Body of pancreas (tissue), 4 donors: ENCODE data around the gene CER1. TPM values are rescaled to one million over a fixed set of nuclear protein-coding genes. Genes with fewer than 3 reads are reported as not detected.

Experiments used
- ATAC-seq: fragments of 150-250 bp; one replicate; pipeline ENCODE4 v1.9.1; 2016
- DNase-seq, 4 donors: peaks; one replicate each; pipeline ENCODE4 v3.0.0-alpha.2; 2019
- H3K27ac ChIP-seq, 4 donors: fragments of 200-600 bp; sonication (generic); 1 replicate in 3 of 4; 2 replicates in 1 of 4; pipeline versions ENCODE4 v1.5.1 to v1.6.1; 2016 to 2019; ENCODE audit warnings: mild to moderate bottlenecking in 1 of 4, mixed read lengths in 1 of 4, moderate library complexity in 1 of 4
- H3K27me3 ChIP-seq, 2 donors: fragments of 200-600 bp; sonication (generic); one replicate each; pipeline ENCODE4 v1.6.0; 2016; ENCODE audit warnings: mild to moderate bottlenecking in 1 of 2
- H3K36me3 ChIP-seq, 2 donors: fragments of 200-600 bp; sonication (generic); replicated peaks in 1 of 2; 2 replicates each; pipeline ENCODE4 v1.5.1; 2016; ENCODE audit warnings: low read depth in 2 of 2; ENCODE audit not compliant: insufficient read depth in 1 of 2
- H3K4me1 ChIP-seq: fragments of 200-600 bp; sonication (generic); one replicate; pipeline ENCODE4 v1.6.0; 2016
- H3K4me3 ChIP-seq, 2 donors: fragments of 200-600 bp; sonication (generic); 1 replicate in 1 of 2; 2 replicates in 1 of 2; pipeline ENCODE4 v1.5.1; 2016 to 2019
- H3K9me3 ChIP-seq, 3 donors: fragments of 200-600 bp; sonication (generic); 1 replicate in 2 of 3; 2 replicates in 1 of 3; pipeline ENCODE4 v1.5.1; 2016
- POLR2A ChIP-seq, 3 donors: fragments of 450-650 bp; IDR thresholded peaks; one replicate each; pipeline ENCODE4 v1.6.1; 2016; ENCODE audit warnings: antibody characterized with exemption in 3 of 3, mild to moderate bottlenecking in 2 of 3
- WGBS, 2 donors: methylation state at CpG; one replicate each; pipeline ENCODE4 v1.1.5; 2017; 5-methylcytosine and 5-hydroxymethylcytosine counted together
- intact Hi-C: fragments of 100-400 bp; cut with DNase I; formaldehyde crosslinking; loops from one replicate; pipeline ENCODE4 v1.15.1; 2023
- total RNA-seq, 2 donors: library from RNA; depleted of rRNA; stranded (reverse); fragments of >200 nt; gene quantifications; one replicate each; pipeline ENCODE4 v1.1.0, GENCODE V29; 2016
- TF ChIP-seq, protein P1 (sequence below), 7 experiments: fragments of 450-650 bp in 4 of 7; fragments of 200-600 bp in 3 of 7; sonication (generic) in 3 of 7; IDR thresholded peaks; one replicate each; pipeline ENCODE4 v1.5.1; 2016 to 2019; ENCODE audit warnings: antibody characterized with exemption in 7 of 7

Gene CER1
- total RNA-seq, 2 donors from 2014 or later: 2.0 TPM; not detected in 1

- no peak for ATAC-seq
- no peak for TF ChIP-seq POLR2A (IDR thresholded peaks at IDR 0.05)
- TF ChIP-seq, protein P1, sequence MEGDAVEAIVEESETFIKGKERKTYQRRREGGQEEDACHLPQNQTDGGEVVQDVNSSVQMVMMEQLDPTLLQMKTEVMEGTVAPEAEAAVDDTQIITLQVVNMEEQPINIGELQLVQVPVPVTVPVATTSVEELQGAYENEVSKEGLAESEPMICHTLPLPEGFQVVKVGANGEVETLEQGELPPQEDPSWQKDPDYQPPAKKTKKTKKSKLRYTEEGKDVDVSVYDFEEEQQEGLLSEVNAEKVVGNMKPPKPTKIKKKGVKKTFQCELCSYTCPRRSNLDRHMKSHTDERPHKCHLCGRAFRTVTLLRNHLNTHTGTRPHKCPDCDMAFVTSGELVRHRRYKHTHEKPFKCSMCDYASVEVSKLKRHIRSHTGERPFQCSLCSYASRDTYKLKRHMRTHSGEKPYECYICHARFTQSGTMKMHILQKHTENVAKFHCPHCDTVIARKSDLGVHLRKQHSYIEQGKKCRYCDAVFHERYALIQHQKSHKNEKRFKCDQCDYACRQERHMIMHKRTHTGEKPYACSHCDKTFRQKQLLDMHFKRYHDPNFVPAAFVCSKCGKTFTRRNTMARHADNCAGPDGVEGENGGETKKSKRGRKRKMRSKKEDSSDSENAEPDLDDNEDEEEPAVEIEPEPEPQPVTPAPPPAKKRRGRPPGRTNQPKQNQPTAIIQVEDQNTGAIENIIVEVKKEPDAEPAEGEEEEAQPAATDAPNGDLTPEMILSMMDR (IDR thresholded peaks at IDR 0.05): no peak
- intact Hi-C loops: loop anchor here (10.0 kb wide), 1 partner anchor 151 kb away; no protein-coding TSS in a partner anchor
- Histone ChIP-seq H3K4me3 (no peak overlapping the region), H3K27me3 (no peaks in the 10 kb centered on the region), H3K9me3 (no peaks in the 10 kb centered on the region), H3K4me1 (no peaks in the 10 kb centered on the region), H3K27ac (no peak overlapping the region), H3K36me3 (no peaks in the 10 kb centered on the region)
- no peak for DNase-seq
- 85 to 94% methylated on average over 6 of the region's 6 CpGs for WGBS, 2 donors
These were observed 43.8 kb upstream of the CER1 start for GRCh38 chr9:14766299-14766698.

DNA sequence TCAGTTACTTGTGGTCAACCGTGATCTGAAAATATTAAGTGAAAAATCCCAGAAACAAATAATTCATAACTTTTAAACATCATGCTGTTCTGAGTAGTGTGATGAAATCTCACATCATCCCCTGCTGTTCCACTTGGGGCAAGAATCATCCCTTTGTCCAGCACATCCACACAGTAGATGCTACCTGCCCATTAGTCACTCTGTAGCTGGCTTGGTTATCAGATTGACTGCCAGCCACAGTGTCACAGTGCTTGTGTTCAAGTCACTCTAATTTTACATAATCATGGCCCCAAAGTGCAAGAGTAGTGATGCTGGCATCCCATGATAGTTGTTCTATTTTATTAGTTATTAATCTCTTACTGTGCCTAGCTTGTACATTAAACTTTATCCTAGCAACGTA lies 39.1 kb upstream of the CER1 start:
- no peak for ATAC-seq

DNA sequence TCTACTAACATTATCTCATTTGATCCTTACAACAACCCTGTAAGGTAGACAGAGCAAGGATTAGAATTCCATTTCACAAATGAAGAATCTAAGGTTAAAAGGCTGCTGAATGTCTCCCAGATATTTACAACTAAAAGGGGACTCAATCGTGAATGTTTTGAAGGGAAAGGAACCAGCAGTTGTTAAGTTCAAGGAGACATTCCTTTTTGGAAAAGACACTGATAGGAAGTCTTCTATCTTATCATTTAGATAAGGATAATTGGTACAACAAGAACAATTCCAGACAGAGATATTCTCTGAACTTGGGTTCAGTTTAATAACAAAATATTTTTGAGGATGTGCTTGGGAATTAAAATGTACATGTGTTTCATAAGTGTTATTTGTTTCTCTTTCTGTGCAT lies 37.5 kb upstream of the CER1 start:
- no peaks in the 10 kb centered on the region for H3K4me1 ChIP-seq
- H3K27ac ChIP-seq: no peak overlapping the region
- 0% methylated on average over 1 of the region's 1 CpG for WGBS, 2 donors
- no peak for ATAC-seq
- TF ChIP-seq POLR2A (IDR thresholded peaks at IDR 0.05): no peak
- TF ChIP-seq, protein P1 (IDR thresholded peaks at IDR 0.05): no peak
- DNase-seq: no peak
- H3K36me3 ChIP-seq: no peaks in the 10 kb centered on the region
- H3K27me3 ChIP-seq: no peaks in the 10 kb centered on the region
- no peak overlapping the region for H3K4me3 ChIP-seq
- H3K9me3 ChIP-seq: no peaks in the 10 kb centered on the region
- intact Hi-C loops: loop anchor here (10.0 kb wide), 1 partner anchor 145 kb away; no protein-coding TSS in a partner anchor

More for the DNA sequence above, 39.1 kb upstream of the CER1 start:
- TF ChIP-seq POLR2A (IDR thresholded peaks at IDR 0.05): no peak
- TF ChIP-seq, protein P1 (IDR thresholded peaks at IDR 0.05): no peak
- H3K27ac ChIP-seq: no peak overlapping the region
- no peaks in the 10 kb centered on the region for H3K36me3 ChIP-seq
- H3K27me3 ChIP-seq: no peaks in the 10 kb centered on the region
- no peak for DNase-seq
- no peaks in the 10 kb centered on the region for H3K9me3 ChIP-seq
- H3K4me3 ChIP-seq: no peak overlapping the region
- no peaks in the 10 kb centered on the region for H3K4me1 ChIP-seq
- intact Hi-C loops: loop anchor here (10.0 kb wide), 1 partner anchor 147 kb away; no protein-coding TSS in a partner anchor
- WGBS, 2 donors: 72 to 78% methylated on average over 2 of the region's 2 CpGs

GRCh38 chr9:14756291-14756690 lies 33.8 kb upstream of the CER1 start:
- Histone ChIP-seq H3K36me3 (no peaks in the 10 kb centered on the region), H3K4me3 (no peak overlapping the region), H3K9me3 (no peaks in the 10 kb centered on the region), H3K27me3 (no peaks in the 10 kb centered on the region), H3K27ac (no peak overlapping the region), H3K4me1 (no peaks in the 10 kb centered on the region)
- no peak for ATAC-seq
- 94 to 97% methylated on average over 1 of the region's 1 CpG for WGBS, 2 donors
- DNase-seq: no peak
- intact Hi-C loops: no loop called here
- TF ChIP-seq POLR2A (IDR thresholded peaks at IDR 0.05): no peak
- TF ChIP-seq, protein P1 (IDR thresholded peaks at IDR 0.05): no peak

GRCh38 chr9:14752871-14753270 lies 30.3 kb upstream of the CER1 start:
- Histone ChIP-seq H3K9me3 (no peaks in the 10 kb centered on the region), H3K36me3 (peaks cover 0 to 2% of the 10 kb centered on the region in 2 donors), H3K4me3 (no peak overlapping the region), H3K27me3 (no peaks in the 10 kb centered on the region), H3K4me1 (no peaks in the 10 kb centered on the region), H3K27ac (no peak overlapping the region)
- no peak for TF ChIP-seq POLR2A (IDR thresholded peaks at IDR 0.05)
- TF ChIP-seq, protein P1 (IDR thresholded peaks at IDR 0.05): no peak
- DNase-seq (no peak), ATAC-seq (no peak)
- 81 to 94% methylated on average over 1 of the region's 1 CpG for WGBS, 2 donors
- intact Hi-C loops: no loop called here
